NCI-H2227 (cell line): ENCODE measurements around the gene NFATC2.

ENCODE experiments used
- DNase-seq: peaks from one replicate; lab custom pipeline; 2025; ENCODE audit not compliant: unreplicated experiment; lab: John Stamatoyannopoulos, UW

The NFATC2 gene

DNA sequence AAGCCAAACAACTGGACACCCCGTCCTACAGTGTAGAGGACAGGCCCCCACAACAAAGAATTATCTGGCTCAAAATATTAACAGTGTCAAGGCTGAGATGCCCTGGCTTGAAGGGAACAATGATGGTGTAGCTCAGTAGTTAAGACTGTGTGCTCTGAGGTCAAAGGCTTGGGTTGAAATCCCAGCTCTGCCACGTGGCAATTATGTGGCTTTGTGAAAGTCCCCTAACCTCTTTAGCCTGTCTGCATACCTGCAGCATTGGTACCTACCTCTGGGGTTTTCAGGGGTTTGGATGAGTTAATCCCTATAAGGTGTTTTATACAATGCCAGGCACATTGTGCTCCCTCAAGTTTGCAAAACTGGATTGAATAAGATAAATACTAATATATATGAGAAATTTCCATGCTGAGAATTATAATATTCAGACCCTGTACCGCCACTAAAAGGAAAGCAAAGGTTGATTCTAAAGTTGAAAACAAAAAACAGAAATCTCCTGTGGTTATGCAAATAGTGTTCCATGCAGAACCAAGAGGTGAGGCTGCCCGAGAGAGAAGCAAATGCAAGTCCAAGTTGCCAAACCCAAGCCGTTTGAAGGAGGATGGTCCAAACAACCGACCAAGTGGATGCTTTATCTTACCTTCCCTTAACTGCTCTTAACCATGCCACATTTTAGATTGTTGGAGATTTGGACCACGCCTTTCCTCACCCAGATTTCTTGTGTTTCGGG lies 199.8 kb downstream of the NFATC2 start:
- DNase-seq: no peak

DNA sequence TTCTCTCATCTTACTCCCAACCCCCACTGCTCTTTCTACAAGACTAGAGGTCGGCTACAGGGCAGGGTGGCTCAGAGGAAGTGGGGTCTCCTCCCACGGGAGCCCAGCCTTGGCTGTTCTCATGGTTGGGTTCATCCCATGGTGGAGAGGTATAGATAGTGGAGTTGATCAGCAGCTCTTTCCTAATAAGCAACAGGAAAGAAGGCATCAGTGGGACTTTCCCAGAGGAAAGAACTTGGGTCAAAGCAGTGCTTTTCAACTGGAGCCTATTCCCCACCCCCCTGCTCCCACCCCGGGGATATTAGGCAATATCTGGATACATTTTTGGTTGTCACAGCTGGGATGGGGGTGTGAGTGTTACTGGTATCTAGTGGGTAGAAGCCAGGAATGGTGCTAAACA lies 200.9 kb downstream of the NFATC2 start:
- DNase-seq: no peak

DNA sequence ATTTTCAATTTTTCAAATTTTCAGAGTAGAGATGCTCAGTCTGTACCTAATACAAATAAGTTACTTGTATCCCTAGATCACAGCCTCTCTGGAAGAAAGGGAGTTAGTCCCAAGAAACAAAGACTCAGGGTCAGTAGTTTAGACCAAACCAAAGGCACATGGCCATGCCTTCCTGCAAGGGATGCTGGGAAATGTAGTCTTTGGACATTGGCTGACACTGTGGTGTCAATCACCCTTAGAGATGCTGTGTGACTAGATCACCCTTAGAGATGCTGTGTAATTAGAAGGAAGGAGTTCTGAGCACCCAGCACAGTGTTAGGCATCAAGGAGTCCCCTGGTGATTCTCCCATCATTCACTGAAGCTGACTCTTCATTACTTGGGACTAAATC lies 202.1 kb downstream of the NFATC2 start:
- DNase-seq: no peak

DNA sequence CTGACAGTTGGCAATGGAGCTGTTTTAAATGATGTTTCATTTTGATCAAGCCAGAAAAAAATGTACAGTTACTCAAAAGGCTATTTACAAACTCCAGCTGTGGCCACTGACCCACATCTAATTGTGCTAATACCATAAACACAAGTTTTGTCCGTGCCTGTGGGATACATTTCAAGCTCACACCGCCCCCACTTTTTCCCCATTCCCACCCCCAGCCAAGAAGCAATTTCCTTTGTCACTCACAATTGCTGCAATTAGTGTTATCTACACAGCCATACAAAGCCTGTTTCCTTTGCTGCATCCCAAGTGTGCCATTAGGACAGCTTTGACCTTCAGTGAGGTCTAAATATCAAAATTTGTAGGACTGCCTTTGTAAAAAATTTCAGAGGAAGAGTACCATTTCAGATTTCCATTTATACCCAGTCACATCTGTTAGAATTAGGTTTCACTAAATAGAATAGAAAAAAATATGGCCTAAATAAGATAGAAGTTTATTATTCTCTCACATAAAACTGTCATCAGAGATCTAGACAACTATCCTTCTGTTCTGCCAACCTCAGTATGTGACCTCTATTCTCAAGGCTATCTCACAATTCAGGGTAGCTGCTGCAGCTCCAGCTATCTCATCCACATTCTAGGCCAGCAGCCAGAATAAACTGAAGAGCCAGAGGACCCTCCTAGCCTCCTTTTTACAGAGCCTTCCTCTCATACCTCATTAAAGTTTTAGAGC lies 202.6 kb downstream of the NFATC2 start:
- peak; percentile 63 for DNase-seq

DNA sequence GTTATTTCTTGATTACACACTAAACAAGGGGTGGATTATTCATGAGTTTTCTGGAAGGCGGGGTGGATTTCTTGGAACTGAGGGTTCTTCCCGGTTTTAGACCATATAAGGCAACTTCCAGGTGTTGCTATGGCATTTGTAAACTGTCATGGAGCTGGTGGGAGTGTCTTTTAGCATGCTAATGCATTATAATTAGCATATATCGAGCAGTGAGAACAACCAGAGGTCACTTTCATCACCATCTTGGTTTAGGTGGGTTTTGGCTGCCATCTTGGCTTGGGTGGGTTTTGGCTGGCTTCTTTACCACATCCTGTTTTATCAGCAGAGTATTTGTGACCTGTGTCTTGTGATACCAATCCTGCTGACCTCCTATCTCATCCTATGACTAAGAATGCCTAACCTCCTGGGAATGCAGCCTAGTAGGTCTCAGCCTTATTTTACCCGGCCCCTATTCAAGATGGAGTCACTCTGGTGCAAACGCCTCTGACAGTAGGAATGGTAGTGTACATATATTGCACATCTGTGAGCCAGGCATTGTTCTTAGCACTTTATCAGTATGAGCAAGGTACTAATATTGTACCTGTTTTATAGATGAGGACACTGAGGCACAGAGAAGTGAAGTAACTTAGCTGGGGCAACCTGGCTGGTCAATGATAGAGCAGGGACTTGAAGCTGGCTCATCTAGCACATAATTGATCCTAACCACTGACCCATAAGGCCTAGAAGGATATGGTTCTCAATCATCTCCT lies 203.7 kb downstream of the NFATC2 start:
- no peak for DNase-seq

DNA sequence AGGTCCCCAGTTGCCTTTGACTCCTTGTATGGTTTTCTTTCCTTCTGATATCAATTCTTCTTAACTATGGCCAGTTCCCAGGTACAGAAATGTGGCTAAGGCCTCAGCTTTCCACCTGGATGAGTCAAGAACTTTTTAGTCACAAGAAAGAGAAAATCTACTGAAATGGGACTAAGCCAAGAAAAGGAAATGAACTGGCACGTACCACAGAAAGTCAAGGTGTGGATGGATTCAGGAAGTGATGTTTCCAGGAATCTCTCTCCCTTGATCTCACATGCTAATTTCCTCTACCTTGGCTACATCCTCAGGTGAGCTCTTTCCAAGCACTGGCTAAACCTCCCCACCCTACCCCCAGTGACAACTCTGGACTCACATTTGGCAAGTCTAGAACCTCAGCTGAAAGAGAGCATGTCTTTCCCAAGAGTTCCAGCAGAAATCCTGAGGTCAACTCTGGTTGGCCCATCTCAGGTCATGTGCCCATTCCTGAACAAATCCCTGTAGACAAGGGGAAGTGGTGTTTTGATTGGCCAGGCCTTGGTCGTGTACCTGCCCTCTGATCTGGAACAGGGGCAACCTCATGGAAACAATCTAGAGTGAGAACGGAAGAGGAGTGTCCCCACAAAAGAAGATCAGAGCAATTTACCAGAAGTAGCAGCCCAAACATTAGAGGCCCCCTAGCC lies 205.3 kb downstream of the NFATC2 start:
- no peak for DNase-seq
